ENCODE data around the gene RASGEF1C. TPM values are rescaled to one million over a fixed set of nuclear protein-coding genes. Genes with fewer than 3 reads are reported as not detected.

RASGEF1C gene
- total RNA-seq, 1 donor from 2014 or later: 0.27 TPM

DNA sequence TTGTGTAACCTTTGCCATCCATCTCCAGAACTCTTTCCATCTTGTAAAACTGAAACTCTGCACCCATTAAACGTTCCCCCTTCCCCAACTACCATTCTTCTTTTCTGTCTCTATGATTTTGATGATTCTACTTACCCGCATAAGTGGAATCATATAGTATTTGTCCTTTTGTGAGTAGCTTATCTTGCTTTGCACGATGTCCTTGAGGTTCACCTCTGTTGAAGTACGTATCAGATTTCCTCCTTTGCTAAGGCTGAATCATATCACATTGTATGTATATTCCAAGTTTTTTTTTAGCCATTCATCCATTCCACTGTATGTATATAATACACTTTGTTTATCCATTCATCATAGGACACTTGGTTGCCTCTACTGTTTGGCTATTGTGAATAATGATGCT lies 134.5 kb downstream of the RASGEF1C start:
- H3K27ac ChIP-seq (replicated peaks): no peak overlapping the region
- intact Hi-C loops (cut with micrococcal nuclease): loop anchor here (10.0 kb wide), 1 partner anchor 90 kb away; no protein-coding TSS in a partner anchor
- no peaks in the 10 kb centered on the region for H3K36me3 ChIP-seq
- H3K4me3 ChIP-seq: no peak overlapping the region
- no peak for DNase-seq
- peaks cover 6% of the 10 kb centered on the region for H3K9me3 ChIP-seq (replicated peaks)
- TF ChIP-seq CTCF (IDR thresholded peaks at IDR 0.05; ENCODE audit: borderline replicate concordance): no peak
- peaks cover 25% of the 10 kb centered on the region for H3K4me1 ChIP-seq
- peaks cover 13% of the 10 kb centered on the region for H3K27me3 ChIP-seq (ENCODE audit: low read depth)

DNA sequence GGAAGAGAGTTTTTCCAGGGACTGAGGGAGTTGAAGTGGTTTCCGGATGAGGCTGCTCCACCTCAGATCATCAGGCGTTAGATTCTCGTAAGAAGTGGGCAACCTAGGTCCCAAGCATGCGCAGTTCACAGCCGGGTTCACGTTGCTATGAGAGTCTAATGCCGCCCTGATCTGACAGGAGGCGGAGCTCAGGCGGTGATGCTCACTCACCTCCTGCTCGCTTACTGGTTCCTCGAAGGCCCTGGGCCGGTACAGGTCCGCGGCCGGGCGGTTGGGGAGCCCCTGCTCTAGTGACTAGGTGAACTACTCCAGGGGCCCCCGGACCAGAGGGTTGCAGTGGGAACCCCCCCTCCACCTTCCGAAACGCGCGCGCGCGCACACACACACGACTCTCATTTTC lies 136.5 kb downstream of the RASGEF1C start:
- Histone ChIP-seq H3K36me3 (no peaks in the 10 kb centered on the region), H3K27me3 (ENCODE audit: low read depth) (peaks cover under 1% of the 10 kb centered on the region), H3K4me3 (peak overlapping the region; percentile 98), H3K27ac (replicated peaks) (peak overlapping the region; percentile 99), H3K9me3 (replicated peaks) (peaks cover 6% of the 10 kb centered on the region), H3K4me1 (peaks cover 42% of the 10 kb centered on the region)
- no peak for DNase-seq
- intact Hi-C loops (cut with micrococcal nuclease): loop anchor here (10.0 kb wide), 1 partner anchor 88 kb away; no protein-coding TSS in a partner anchor
- no peak for TF ChIP-seq CTCF (IDR thresholded peaks at IDR 0.05; ENCODE audit: borderline replicate concordance)

GRCh38 chr5:180072256-180072548 lies 136.8 kb downstream of the RASGEF1C start:
- H3K9me3 ChIP-seq (replicated peaks): peaks cover 6% of the 10 kb centered on the region
- TF ChIP-seq CTCF (IDR thresholded peaks at IDR 0.05; ENCODE audit: borderline replicate concordance): no peak
- H3K27me3 ChIP-seq (ENCODE audit: low read depth): no peaks in the 10 kb centered on the region
- DNase-seq: no peak
- intact Hi-C loops (cut with micrococcal nuclease): loop anchor here (10.0 kb wide), 1 partner anchor 87 kb away; no protein-coding TSS in a partner anchor
- peak overlapping the region; percentile 99 for H3K27ac ChIP-seq (replicated peaks)
- H3K36me3 ChIP-seq: no peaks in the 10 kb centered on the region
- H3K4me1 ChIP-seq: peaks cover 42% of the 10 kb centered on the region
- H3K4me3 ChIP-seq: peak overlapping the region; percentile 98

DNA sequence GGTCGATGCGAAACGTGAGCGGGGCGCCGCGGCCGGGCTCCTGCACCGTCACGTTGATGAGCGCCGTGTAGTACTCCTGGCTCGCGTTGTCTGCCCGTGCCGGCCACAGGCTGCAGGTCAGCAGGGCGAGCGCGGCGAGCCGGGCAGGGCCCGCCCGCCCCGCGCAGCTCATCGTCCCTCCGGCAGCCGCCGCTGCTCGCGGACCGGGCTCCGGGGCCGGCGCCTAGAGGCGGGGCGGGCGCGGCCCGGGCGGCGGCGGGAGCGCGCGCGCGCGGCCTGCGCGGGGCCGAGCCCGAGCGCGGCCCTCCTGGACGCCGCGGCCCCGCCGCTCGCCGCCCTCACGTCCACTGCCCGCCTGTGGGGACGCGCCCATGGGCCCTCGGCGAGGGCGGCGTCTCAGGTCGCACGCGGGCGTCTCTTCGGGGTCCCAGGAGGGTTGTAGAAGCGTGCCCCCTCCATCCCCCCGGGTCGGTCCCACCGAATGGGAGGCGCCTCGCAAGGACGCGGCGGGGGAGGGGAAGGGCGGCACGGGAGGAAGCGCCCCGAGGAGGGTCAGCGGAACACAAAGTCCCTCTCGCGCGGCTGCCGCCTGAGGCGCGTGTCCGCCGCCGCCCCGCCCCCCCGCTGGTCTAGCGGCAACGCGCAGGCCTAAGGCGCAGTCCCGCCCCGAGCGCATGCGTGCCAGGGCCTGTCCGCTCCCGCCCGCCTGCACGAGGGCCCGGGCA lies 137.3 kb downstream of the RASGEF1C start, which contains the start of gene RNF130:
Gene RNF130 (minus strand): TSS at position 229 of the 725 bp plus-strand sequence. CDS start 57 bp downstream, at position 172.
- Histone ChIP-seq H3K27ac (replicated peaks) (peak within 1 kb of the TSS; percentile 99), H3K4me1 (peaks cover 42% of the 10 kb centered on the region), H3K36me3 (no peaks in the 10 kb centered on the region), H3K27me3 (ENCODE audit: low read depth) (no peaks in the 10 kb centered on the region), H3K4me3 (peak within 1 kb of the TSS; percentile 98), H3K9me3 (replicated peaks) (peaks cover 6% of the 10 kb centered on the region)
- no peak for TF ChIP-seq CTCF (IDR thresholded peaks at IDR 0.05; ENCODE audit: borderline replicate concordance)
- DNase-seq: peak; percentile 93
- intact Hi-C loops (cut with micrococcal nuclease): loop anchor here (10.0 kb wide), 1 partner anchor 87 kb away; no protein-coding TSS in a partner anchor

GRCh38 chr5:180070756-180071530 lies 138.1 kb downstream of the RASGEF1C start:
- Histone ChIP-seq H3K36me3 (no peaks in the 10 kb centered on the region), H3K4me3 (peak overlapping the region; percentile 98), H3K27ac (replicated peaks) (peak overlapping the region; percentile 99), H3K4me1 (peaks cover 42% of the 10 kb centered on the region), H3K27me3 (ENCODE audit: low read depth) (no peaks in the 10 kb centered on the region), H3K9me3 (replicated peaks) (peaks cover 6% of the 10 kb centered on the region)
- intact Hi-C loops (cut with micrococcal nuclease): loop anchor here (10.0 kb wide), 1 partner anchor 86 kb away; no protein-coding TSS in a partner anchor
- no peak for TF ChIP-seq CTCF (IDR thresholded peaks at IDR 0.05; ENCODE audit: borderline replicate concordance)
- DNase-seq: peak; percentile 40

Measured in left ventricle myocardium inferior (tissue), 1 donor.